ENCODE results near the gene PCBP2. TPM values are rescaled to one million over a fixed set of nuclear protein-coding genes. Genes with fewer than 3 reads are reported as not detected.

PCBP2 gene
- total RNA-seq, 6 donors from 2014 or later = 346 to 723 (median 513) TPM

DNA sequence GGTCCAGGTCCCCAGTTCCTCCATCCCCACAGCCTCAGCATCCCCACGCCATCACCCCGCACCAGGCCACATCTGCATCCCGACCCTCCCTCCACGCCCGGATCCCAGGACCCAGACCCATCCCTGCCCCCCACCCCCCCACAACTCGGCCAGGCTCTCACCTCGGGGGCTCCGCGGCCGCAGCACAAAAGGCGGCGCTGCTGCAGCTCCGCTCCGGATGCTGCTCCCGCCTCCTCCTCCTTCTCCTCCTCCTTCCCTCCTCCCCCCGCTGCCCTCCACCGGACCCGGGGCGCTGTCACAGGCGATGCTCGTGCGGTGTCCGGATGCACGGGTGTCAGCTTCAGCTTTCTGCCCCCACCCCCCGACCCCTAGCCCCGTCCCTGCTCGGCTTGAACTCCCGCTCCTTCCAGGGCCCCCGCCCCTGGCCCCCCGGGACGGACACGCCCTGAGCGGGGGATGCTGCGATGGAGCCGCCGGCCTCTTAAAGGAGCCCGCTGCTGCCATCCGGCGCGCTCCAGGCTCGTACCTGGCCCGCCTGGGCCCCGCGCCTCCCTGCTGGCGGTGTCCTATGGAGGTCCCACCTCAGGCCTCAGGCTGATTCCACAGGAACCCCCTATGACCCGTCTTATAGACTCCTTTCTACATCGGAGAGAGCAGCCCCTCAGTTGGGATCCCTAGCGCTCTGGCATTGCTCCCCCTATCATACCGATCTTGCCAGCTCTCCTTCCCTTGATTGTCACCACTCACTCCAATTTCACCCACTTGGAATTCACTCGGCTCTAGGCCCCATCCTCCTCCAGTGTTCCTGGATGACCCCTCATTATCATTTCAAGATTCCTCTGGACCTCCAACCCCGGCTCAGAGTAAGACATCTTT, 47.6 kb downstream of the PCBP2 start, which contains the start of gene MAP3K12:
MAP3K12 (minus strand) TSS at position 193 of the 876 bp plus-strand sequence. CDS start 12,067 bp downstream, outside the sequence.
- peak; percentile 69 to 92 for DNase-seq

DNA sequence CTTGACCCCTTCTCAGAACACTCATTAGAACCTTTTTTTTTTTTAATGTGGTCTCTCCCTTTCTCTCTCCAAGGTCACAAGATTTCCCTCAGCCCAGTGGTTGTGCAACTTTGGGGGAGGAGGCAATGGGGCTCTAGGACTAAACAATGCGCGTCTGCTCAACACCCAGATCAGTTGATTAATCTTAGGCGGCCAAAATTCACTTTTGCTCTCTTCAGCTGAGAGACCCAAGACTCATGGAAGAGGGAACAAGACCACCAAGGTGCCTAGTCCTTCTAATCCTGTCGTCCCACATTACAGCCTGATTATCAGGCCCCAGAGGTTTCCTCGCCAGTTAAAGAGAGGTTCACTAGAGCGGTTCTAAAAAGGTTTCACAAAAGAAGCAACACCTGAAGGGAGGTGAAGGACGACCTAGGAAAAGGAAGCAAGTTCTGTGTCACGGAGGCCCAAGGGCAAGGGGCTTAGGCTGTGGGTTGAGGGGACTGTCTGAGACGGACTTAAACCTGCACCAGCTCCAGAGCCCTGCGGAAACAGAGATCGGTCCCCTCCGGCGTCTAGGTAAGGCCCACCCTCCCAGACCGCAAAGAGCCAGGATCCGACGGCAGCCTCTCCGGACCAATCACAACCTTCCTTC, 48.4 kb downstream of the PCBP2 start:
- no peaks in the 10 kb centered on the region for H3K9me3 ChIP-seq
- TF ChIP-seq POLR2AphosphoS5 (IDR thresholded peaks at IDR 0.05) = peak; percentile 86 to 95
- TF ChIP-seq, protein P1, sequence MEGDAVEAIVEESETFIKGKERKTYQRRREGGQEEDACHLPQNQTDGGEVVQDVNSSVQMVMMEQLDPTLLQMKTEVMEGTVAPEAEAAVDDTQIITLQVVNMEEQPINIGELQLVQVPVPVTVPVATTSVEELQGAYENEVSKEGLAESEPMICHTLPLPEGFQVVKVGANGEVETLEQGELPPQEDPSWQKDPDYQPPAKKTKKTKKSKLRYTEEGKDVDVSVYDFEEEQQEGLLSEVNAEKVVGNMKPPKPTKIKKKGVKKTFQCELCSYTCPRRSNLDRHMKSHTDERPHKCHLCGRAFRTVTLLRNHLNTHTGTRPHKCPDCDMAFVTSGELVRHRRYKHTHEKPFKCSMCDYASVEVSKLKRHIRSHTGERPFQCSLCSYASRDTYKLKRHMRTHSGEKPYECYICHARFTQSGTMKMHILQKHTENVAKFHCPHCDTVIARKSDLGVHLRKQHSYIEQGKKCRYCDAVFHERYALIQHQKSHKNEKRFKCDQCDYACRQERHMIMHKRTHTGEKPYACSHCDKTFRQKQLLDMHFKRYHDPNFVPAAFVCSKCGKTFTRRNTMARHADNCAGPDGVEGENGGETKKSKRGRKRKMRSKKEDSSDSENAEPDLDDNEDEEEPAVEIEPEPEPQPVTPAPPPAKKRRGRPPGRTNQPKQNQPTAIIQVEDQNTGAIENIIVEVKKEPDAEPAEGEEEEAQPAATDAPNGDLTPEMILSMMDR (IDR thresholded peaks at IDR 0.05) = no peak
- peak; percentile 75 to 98 (median 93) for TF ChIP-seq POLR2A (IDR thresholded peaks at IDR 0.05)
- TF ChIP-seq EP300 (IDR thresholded peaks at IDR 0.05) = peak in 1 of 4 donors; percentile 14
- peak in 1 of 2 donors; percentile 80 for DNase-seq
- peaks cover 0 to 14% (median 9%) of the 10 kb centered on the region in 4 donors for H3K36me3 ChIP-seq
- no peaks in the 10 kb centered on the region for H3K27me3 ChIP-seq
- 1 to 3% methylated on average over 7 to 17 of the region's 17 CpGs for WGBS, 2 donors
- H3K4me3 ChIP-seq = peak overlapping the region; percentile 49 to 82 (median 74)
- ATAC-seq (ENCODE audit: low FRiP score in 2 of 2) = peak; percentile 49 to 54
- H3K27ac ChIP-seq = peak overlapping the region; percentile 93 to 99 (median 96)
- peaks cover 51 to 59% (median 57%) of the 10 kb centered on the region in 4 donors for H3K4me1 ChIP-seq

More for the DNA sequence above, 47.6 kb downstream of the PCBP2 start, which contains the start of gene MAP3K12:
- H3K36me3 ChIP-seq = peaks cover 0 to 6% (median 3%) of the 10 kb centered on the region in 4 donors
- no peaks in the 10 kb centered on the region for H3K27me3 ChIP-seq
- H3K4me3 ChIP-seq = peak within 1 kb of the TSS; percentile 73 to 82 (median 75)
- peak within 1 kb of the TSS; percentile 93 to 99 (median 96) for H3K27ac ChIP-seq
- no peaks in the 10 kb centered on the region for H3K9me3 ChIP-seq
- H3K4me1 ChIP-seq = peaks cover 51 to 59% (median 57%) of the 10 kb centered on the region in 4 donors
- TF ChIP-seq POLR2AphosphoS5 (IDR thresholded peaks at IDR 0.05) (peak in 1 of 2 donors; percentile 23), POLR2A (IDR thresholded peaks at IDR 0.05) (no peak)
- TF ChIP-seq, protein P1 (IDR thresholded peaks at IDR 0.05) = no peak
- 0% methylated on average over 33 to 36 of the region's 51 CpGs for WGBS, 2 donors
- peak in 1 of 2 donors; percentile 33 for ATAC-seq (ENCODE audit: low FRiP score in 2 of 2)

GRCh38 chr12:53500776-53501614, 49.1 kb downstream of the PCBP2 start, which contains the start of gene TARBP2:
Gene TARBP2 (plus strand): TSS chr12:53501283. CDS start chr12:53501409, 126 bp downstream.
- peak; percentile 91 to 95 for ATAC-seq (ENCODE audit: low FRiP score in 2 of 2)
- H3K27me3 ChIP-seq = no peaks in the 10 kb centered on the region
- TF ChIP-seq POLR2AphosphoS5 (IDR thresholded peaks at IDR 0.05) (peak; percentile 64 to 88), POLR2A (IDR thresholded peaks at IDR 0.05) (peak in 3 of 4 donors; percentile 13 to 78 (median 31)), EP300 (IDR thresholded peaks at IDR 0.05) (no peak)
- TF ChIP-seq, protein P1 (IDR thresholded peaks at IDR 0.05) = peak in 5 of 6 experiments; percentile 8 to 38 (median 12)
- peak; percentile 98 to 99 for DNase-seq
- 0% methylated on average over 4 to 55 of the region's 74 CpGs for WGBS, 2 donors
- H3K4me1 ChIP-seq = peaks cover 45 to 54% (median 52%) of the 10 kb centered on the region in 4 donors
- H3K27ac ChIP-seq = peak within 1 kb of the TSS; percentile 93 to 99 (median 96)
- H3K4me3 ChIP-seq = peak within 1 kb of the TSS; percentile 64 to 82 (median 74)
- H3K9me3 ChIP-seq = no peaks in the 10 kb centered on the region
- peaks cover 0 to 21% (median 16%) of the 10 kb centered on the region in 4 donors for H3K36me3 ChIP-seq

- DNase-seq (peak in 1 of 2 donors; percentile 19), ATAC-seq (ENCODE audit: low FRiP score in 2 of 2) (no peak)
- peak overlapping the region; percentile 64 to 82 (median 74) for H3K4me3 ChIP-seq
- H3K36me3 ChIP-seq = peaks cover 0 to 28% (median 22%) of the 10 kb centered on the region in 4 donors
- H3K27me3 ChIP-seq = no peaks in the 10 kb centered on the region
- H3K27ac ChIP-seq = peak overlapping the region; percentile 93 to 99 (median 96)
- H3K9me3 ChIP-seq = no peaks in the 10 kb centered on the region
- H3K4me1 ChIP-seq = peaks cover 37 to 48% (median 45%) of the 10 kb centered on the region in 4 donors
- 74 to 86% methylated on average over 8 to 10 of the region's 10 CpGs for WGBS, 2 donors
- TF ChIP-seq POLR2AphosphoS5 (IDR thresholded peaks at IDR 0.05) (no peak), EP300 (IDR thresholded peaks at IDR 0.05) (no peak), POLR2A (IDR thresholded peaks at IDR 0.05) (no peak)
- TF ChIP-seq, protein P1 (IDR thresholded peaks at IDR 0.05) = no peak
Observed at GRCh38 chr12:53501615-53502181, 49.8 kb downstream of the PCBP2 start.
